Stimulated activated CD4-positive, alpha-beta T cell treated with anti-CD3 and anti-CD28 coated beads, TNF-alpha, amount 100 ng/mL, for 4 hours (primary cell): ENCODE results near the gene UBQLN2.
"Not testable (repeated sequence)": the region's sequence is repeated elsewhere in the genome, so short reads cannot be mapped to it uniquely, and the experiment has no call there.

Source experiments
- DNase-seq, 3 experiments: peaks; one replicate each; pipeline ENCODE4 v3.0.0-alpha.2; 2020; ENCODE audit warnings: low read depth in 3 of 3

Gene UBQLN2

GRCh38 chrX:56563231-56564161 lies at the start of gene UBQLN2:
TSS of gene UBQLN2 (plus strand) at chrX:56563627. CDS start at chrX:56563874, 247 bp downstream.
- peak; percentile 59 to 64 (median 64) for DNase-seq

- DNase-seq, result no peak
These were observed 43.8 kb upstream of the UBQLN2 start for GRCh38 chrX:56519642-56520041.

GRCh38 chrX:56529482-56530007 lies 33.9 kb upstream of the UBQLN2 start:
- not testable (repeated sequence) for DNase-seq

- DNase-seq, result no peak
These were observed 33.4 kb upstream of the UBQLN2 start for GRCh38 chrX:56530011-56530410.

GRCh38 chrX:56550667-56551066 lies 12.8 kb upstream of the UBQLN2 start:
- no peak for DNase-seq

GRCh38 chrX:56554870-56555269 lies 8.6 kb upstream of the UBQLN2 start:
- no peak for DNase-seq

- no peak for DNase-seq
These were observed 6.0 kb upstream of the UBQLN2 start for GRCh38 chrX:56557376-56557929.

- DNase-seq, result no peak
These were observed 898 bp downstream of the UBQLN2 start for GRCh38 chrX:56564164-56564885.

GRCh38 chrX:56564921-56565840 lies 1.8 kb downstream of the UBQLN2 start:
- no peak for DNase-seq

GRCh38 chrX:56569378-56570057 lies 6.1 kb downstream of the UBQLN2 start:
- DNase-seq, result no peak

GRCh38 chrX:56572975-56573374 lies 9.5 kb downstream of the UBQLN2 start:
- no peak for DNase-seq

GRCh38 chrX:56574861-56575260 lies 11.4 kb downstream of the UBQLN2 start:
- DNase-seq, result no peak

- DNase-seq, result no peak
These were observed 13.3 kb downstream of the UBQLN2 start for GRCh38 chrX:56576721-56577120.

GRCh38 chrX:56588397-56589188 lies 25.2 kb downstream of the UBQLN2 start:
- no peak for DNase-seq

- not testable (repeated sequence) for DNase-seq
These were observed 28.4 kb downstream of the UBQLN2 start for GRCh38 chrX:56591830-56592229.

GRCh38 chrX:56600141-56600540 lies 36.7 kb downstream of the UBQLN2 start:
- DNase-seq, result no peak

GRCh38 chrX:56600987-56601386 lies 37.6 kb downstream of the UBQLN2 start:
- no peak for DNase-seq

- DNase-seq, result no peak
These were observed 51.9 kb downstream of the UBQLN2 start for GRCh38 chrX:56615282-56615681.
